GM12891 (cell line): Measurements from ENCODE around the gene CAMTA1.

ENCODE experiments used
- PAX5 ChIP-seq: IDR thresholded peaks from 2 replicates; pipeline ENCODE4 v1.6.1; 2011; ENCODE audit warnings: low read length, moderate library complexity, mild to moderate bottlenecking; ENCODE audit not compliant: insufficient read depth, severe bottlenecking
- POLR2A ChIP-seq: IDR thresholded peaks from 2 replicates; pipeline ENCODE4 v1.6.1; 2011; ENCODE audit warnings: low read depth, low read length, control low read depth

- TF ChIP-seq POLR2A (no peak), PAX5 (no peak)
These were observed 767.1 kb downstream of the CAMTA1 start for GRCh38 chr1:7552402-7552801.
